Loucy (cell line): ENCODE results near the gene DOP1A.

ENCODE experiments used
- EZH2phosphoT487 ChIP-seq: fragments of 200-600 bp; IDR thresholded peaks from 2 replicates; pipeline ENCODE4 v1.6.1; 2018; ENCODE audit warnings: antibody characterized with exemption, mild to moderate bottlenecking, moderate library complexity, borderline replicate concordance
- TF ChIP-seq, protein P1 (sequence below): fragments of 200-600 bp; sonication (generic); conservative IDR thresholded peaks from 2 replicates; pipeline ENCODE4 v1.5.1; 2014; ENCODE audit warnings: mild to moderate bottlenecking, antibody characterized with exemption, low read length

GRCh38 chr6:83051377-83052172, 15.9 kb upstream of the DOP1A start:
- TF ChIP-seq, protein P1, sequence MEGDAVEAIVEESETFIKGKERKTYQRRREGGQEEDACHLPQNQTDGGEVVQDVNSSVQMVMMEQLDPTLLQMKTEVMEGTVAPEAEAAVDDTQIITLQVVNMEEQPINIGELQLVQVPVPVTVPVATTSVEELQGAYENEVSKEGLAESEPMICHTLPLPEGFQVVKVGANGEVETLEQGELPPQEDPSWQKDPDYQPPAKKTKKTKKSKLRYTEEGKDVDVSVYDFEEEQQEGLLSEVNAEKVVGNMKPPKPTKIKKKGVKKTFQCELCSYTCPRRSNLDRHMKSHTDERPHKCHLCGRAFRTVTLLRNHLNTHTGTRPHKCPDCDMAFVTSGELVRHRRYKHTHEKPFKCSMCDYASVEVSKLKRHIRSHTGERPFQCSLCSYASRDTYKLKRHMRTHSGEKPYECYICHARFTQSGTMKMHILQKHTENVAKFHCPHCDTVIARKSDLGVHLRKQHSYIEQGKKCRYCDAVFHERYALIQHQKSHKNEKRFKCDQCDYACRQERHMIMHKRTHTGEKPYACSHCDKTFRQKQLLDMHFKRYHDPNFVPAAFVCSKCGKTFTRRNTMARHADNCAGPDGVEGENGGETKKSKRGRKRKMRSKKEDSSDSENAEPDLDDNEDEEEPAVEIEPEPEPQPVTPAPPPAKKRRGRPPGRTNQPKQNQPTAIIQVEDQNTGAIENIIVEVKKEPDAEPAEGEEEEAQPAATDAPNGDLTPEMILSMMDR, result no peak
- TF ChIP-seq EZH2phosphoT487, result no peak
